T-helper 1 cell treated with Interleukin-12 subunit alpha and Interleukin-12 subunit beta and Interleukin-4 antibody, amounts not matched to agents 30 μg/mL and 1 μg/mL, for 36 hours (primary cell): ENCODE data around the gene VPS26B.
A peak's percentile ranks its signal among the peaks of the same experiment; 100 is the strongest.
"Not testable (repeated sequence)": the region's sequence is repeated elsewhere in the genome, so short reads cannot be mapped to it uniquely, and the experiment has no call there.

ENCODE experiments used
- H3K27ac Mint-ChIP-seq: one replicate; pipeline ENCODE4 v1.8.0; 2021; ENCODE audit warnings: mild to moderate bottlenecking, mixed read lengths
- H3K27me3 Mint-ChIP-seq: one replicate; pipeline ENCODE4 v1.8.0; 2021; ENCODE audit warnings: low read depth, mixed read lengths
- H3K36me3 Mint-ChIP-seq: one replicate; pipeline ENCODE4 v1.8.0; 2021; ENCODE audit warnings: low read depth, mixed read lengths
- H3K4me1 Mint-ChIP-seq: one replicate; pipeline ENCODE4 v1.8.0; 2021; ENCODE audit warnings: low read depth, mixed read lengths
- H3K4me3 Mint-ChIP-seq: one replicate; pipeline ENCODE4 v1.8.0; 2021; ENCODE audit warnings: mild to moderate bottlenecking, moderate library complexity, mixed read lengths
- H3K9me3 Mint-ChIP-seq: one replicate; pipeline ENCODE4 v1.8.0; 2021; ENCODE audit warnings: mixed read lengths

The VPS26B gene

DNA sequence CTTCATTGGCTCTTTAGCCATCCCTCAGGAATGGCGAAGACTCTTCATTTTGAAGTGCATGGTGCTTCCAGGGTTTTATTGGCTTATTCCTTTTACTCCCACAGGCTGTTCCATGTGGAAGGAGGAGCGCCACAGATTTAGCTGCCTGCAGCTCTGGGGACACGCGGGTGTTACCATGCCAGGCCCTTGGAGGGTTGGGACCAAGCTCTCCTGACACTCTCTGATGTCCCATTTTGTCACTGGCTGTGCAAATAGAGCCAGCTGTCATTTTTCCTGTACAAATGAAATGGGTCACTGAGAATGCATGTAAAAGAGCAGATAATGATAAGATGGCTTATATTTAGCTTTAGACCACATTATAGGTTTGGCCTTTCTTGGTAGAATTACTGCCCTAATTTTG is 19.4 kb downstream of the VPS26B start:
- Mint-ChIP-seq H3K36me3 (peaks cover 46% of the 10 kb centered on the region), H3K27ac (no peak overlapping the region), H3K9me3 (no peaks in the 10 kb centered on the region), H3K4me1 (peaks cover 2% of the 10 kb centered on the region), H3K27me3 (no peaks in the 10 kb centered on the region), H3K4me3 (no peak overlapping the region)

DNA sequence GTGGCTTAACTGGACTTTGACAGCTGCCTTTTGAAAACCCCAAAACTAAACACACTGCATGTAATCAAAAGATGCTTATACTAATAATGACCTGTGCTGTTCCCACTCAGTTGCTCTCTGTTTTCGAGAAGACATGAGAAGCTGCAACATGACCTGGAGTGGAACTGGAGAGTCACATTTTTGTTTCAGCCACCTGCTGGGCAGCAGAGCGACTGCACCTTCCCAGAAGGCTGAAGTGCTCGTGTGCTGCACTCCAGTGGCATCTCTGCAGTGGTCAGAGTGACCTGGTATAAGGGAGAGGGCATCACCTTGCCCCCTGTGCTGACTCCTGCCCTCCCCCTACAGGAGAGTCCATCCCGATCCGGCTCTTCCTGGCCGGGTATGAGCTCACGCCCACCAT is 20.1 kb downstream of the VPS26B start:
- Mint-ChIP-seq H3K4me1 (peaks cover 7% of the 10 kb centered on the region), H3K9me3 (no peaks in the 10 kb centered on the region), H3K4me3 (no peak overlapping the region), H3K27ac (no peak overlapping the region), H3K36me3 (peaks cover 49% of the 10 kb centered on the region), H3K27me3 (no peaks in the 10 kb centered on the region)

DNA sequence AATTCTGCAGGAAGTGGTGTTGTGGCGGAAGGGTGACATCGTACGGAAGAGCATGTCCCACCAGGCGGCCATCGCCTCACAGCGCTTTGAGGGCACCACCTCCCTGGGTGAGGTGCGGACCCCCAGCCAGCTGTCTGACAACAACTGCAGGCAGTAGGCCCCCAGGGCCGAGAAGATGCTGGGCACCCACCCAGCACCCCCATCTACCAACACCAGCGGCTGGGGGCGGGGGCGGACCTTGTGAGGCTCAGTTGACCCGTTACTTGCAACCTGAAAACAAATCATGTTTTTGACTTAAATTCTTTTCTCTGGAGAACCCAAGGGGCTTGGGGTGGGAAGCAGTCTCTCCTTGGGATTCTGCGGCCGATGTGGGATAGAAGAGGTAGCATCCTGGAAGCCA is 21.0 kb downstream of the VPS26B start:
- Mint-ChIP-seq H3K4me1 (peaks cover 7% of the 10 kb centered on the region), H3K9me3 (no peaks in the 10 kb centered on the region), H3K4me3 (no peak overlapping the region), H3K27me3 (no peaks in the 10 kb centered on the region), H3K27ac (no peak overlapping the region), H3K36me3 (peaks cover 44% of the 10 kb centered on the region)

DNA sequence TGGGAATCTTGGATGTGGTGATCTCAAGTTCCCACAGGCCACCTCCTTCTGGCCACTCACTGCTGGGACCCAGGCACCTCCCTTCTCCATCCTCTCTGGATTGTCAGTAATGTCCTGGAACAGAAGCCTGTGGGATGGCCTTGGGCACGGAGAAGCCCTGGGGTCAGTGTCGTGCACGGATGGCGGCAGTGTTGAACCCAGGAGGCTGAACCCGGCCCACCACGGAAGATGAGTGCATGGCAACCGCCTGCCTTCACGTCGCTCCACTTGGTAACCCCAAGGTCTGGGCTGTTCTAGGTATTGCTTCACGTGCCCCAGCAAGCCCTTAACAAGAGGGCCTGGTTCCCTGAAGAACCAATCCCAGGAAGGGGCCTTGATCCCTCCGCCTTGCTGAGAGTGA is 21.6 kb downstream of the VPS26B start:
- Mint-ChIP-seq H3K27ac (no peak overlapping the region), H3K9me3 (no peaks in the 10 kb centered on the region), H3K27me3 (no peaks in the 10 kb centered on the region), H3K4me1 (peaks cover 7% of the 10 kb centered on the region), H3K4me3 (no peak overlapping the region), H3K36me3 (peaks cover 44% of the 10 kb centered on the region)

DNA sequence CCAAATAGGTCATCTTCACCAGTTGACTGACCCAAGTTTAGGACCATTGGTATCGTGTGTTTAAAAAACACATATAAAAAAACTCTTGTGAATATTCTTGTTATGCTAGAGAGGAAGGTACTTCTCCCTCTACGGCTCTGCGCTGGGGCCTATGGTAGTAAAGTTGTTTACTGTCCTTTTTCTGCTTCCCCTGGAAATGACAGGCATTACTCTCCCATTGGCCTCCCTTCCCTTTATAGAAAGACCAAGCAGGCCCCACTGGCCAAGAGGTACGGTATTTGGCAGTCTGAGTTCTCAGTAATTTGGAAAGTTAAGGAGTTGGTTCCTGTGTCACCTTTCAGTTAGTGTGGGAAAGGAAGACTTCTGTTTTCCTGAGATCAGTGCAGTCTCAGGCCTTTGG is 22.2 kb downstream of the VPS26B start:
- H3K27ac Mint-ChIP-seq: no peak overlapping the region
- H3K4me1 Mint-ChIP-seq: peaks cover 8% of the 10 kb centered on the region
- no peak overlapping the region for H3K4me3 Mint-ChIP-seq
- H3K36me3 Mint-ChIP-seq: peaks cover 44% of the 10 kb centered on the region
- no peaks in the 10 kb centered on the region for H3K9me3 Mint-ChIP-seq
- no peaks in the 10 kb centered on the region for H3K27me3 Mint-ChIP-seq

DNA sequence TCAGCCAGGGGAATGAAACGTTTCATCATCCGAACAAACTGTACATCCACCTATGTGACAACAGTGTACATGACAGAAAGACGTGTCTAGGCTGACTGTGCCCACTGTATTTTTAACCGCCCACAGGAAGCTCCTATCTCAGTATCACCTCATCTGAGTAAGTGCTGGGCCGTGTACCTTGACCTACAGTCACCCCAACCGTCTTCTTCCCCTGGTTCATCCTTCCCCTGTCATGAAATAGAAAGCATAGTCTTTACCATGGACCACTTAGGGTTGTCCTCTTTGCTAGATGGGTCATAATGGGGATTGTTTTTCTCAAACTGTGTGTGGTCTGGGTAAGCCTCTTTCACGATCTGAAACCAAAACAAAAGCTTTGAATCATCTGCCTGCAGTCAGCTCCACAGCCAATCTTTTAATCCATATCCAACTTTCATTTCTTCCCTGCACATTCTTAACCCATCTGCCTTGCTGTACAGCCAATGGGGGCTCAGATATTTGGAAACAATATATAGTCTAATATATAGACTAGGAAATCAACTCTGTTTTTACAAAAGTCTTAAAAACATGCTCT is 24.5 kb downstream of the VPS26B start:
- no peak overlapping the region for H3K4me3 Mint-ChIP-seq

DNA sequence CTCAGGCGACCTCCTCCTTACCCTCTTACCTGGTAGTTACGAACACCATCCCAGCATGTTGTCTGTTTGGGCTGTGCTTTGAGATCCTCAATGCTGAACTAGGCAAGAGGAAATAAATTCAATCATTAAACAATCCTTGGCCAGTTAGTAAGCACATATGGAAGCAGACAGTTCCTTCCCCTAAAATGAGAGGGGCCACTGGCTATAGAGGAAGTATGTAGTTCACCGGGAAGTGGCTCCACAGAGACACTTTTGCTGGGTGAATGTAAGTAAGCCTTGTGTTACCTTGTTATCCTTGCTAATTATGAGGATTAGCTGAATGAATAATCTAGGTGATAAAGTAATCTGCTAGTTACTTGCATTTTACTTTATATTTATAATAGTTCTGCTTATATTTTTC is 25.8 kb downstream of the VPS26B start:
- no peaks in the 10 kb centered on the region for H3K27me3 Mint-ChIP-seq
- peaks cover 28% of the 10 kb centered on the region for H3K4me1 Mint-ChIP-seq
- H3K4me3 Mint-ChIP-seq: no peak overlapping the region
- H3K9me3 Mint-ChIP-seq: no peaks in the 10 kb centered on the region
- H3K36me3 Mint-ChIP-seq: peaks cover 21% of the 10 kb centered on the region
- no peak overlapping the region for H3K27ac Mint-ChIP-seq

More for the DNA sequence above, 24.5 kb downstream of the VPS26B start:
- no peaks in the 10 kb centered on the region for H3K27me3 Mint-ChIP-seq
- H3K4me1 Mint-ChIP-seq: peaks cover 17% of the 10 kb centered on the region
- no peaks in the 10 kb centered on the region for H3K9me3 Mint-ChIP-seq
- H3K27ac Mint-ChIP-seq: peak overlapping the region; percentile 38
- peaks cover 29% of the 10 kb centered on the region for H3K36me3 Mint-ChIP-seq

DNA sequence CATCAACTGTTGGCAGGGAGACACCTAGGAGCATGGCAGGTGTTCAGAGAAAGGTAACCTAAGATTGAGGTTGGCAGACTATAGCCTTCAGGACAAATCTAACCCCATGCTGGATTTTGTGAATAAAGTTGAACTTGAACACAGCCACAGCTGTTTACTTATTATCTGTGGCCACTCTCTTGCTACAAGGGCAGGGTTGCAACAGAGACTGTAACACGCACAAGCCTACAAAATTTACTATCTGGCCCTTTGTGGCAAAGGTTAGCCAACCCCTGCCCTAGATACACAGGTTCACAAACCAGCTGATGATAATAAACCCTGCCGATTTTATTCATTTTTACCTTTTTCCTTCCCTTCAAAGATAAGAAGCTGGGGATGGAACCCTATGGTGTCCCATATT is 26.2 kb downstream of the VPS26B start:
- Mint-ChIP-seq H3K27ac (no peak overlapping the region), H3K9me3 (no peaks in the 10 kb centered on the region), H3K27me3 (no peaks in the 10 kb centered on the region), H3K4me1 (peaks cover 30% of the 10 kb centered on the region), H3K4me3 (no peak overlapping the region), H3K36me3 (peaks cover 24% of the 10 kb centered on the region)

DNA sequence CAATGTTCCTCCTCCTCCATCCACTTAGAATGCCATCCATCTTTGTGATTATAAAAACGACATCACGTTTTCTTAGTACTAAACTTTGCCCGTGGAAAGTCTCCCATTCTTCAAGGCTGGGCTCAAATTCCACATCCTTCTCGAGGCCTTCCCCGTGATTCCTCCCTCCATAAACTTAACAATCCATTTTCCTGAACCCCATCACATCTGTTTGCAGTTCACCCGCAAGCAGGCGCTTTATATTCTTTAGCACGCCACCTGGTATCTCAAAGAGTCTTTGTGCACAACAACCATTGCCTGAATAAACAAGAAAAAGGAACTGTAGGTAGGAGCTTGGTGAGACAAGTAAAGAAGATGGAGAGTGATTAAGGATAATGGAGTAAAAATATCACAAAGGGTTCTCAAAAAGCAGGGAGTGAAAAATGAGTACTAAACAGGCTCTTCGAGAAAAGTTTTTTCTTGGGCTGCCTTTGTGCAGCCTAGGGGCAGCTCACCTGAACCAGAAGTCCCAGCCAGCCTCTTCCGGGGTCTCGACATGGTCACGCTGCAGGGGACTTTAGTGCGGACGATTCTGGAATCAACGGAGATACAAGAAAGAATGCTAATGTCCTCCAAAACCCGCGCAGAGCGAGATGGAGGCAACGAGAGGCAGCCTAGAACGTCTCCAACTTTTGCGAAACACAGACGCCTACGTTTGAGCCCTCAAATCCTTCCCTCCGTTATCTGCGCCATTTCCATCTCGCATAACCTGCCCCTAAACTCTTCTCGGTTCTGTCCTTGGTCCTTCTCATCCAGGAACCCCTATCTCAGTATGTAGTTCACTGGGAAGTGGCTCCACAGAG is 28.1 kb downstream of the VPS26B start:
- Mint-ChIP-seq H3K36me3 (peaks cover 15% of the 10 kb centered on the region), H3K27ac (peak overlapping the region; percentile 89), H3K4me1 (peaks cover 31% of the 10 kb centered on the region), H3K9me3 (no peaks in the 10 kb centered on the region), H3K4me3 (peak overlapping the region; percentile 98), H3K27me3 (no peaks in the 10 kb centered on the region)

DNA sequence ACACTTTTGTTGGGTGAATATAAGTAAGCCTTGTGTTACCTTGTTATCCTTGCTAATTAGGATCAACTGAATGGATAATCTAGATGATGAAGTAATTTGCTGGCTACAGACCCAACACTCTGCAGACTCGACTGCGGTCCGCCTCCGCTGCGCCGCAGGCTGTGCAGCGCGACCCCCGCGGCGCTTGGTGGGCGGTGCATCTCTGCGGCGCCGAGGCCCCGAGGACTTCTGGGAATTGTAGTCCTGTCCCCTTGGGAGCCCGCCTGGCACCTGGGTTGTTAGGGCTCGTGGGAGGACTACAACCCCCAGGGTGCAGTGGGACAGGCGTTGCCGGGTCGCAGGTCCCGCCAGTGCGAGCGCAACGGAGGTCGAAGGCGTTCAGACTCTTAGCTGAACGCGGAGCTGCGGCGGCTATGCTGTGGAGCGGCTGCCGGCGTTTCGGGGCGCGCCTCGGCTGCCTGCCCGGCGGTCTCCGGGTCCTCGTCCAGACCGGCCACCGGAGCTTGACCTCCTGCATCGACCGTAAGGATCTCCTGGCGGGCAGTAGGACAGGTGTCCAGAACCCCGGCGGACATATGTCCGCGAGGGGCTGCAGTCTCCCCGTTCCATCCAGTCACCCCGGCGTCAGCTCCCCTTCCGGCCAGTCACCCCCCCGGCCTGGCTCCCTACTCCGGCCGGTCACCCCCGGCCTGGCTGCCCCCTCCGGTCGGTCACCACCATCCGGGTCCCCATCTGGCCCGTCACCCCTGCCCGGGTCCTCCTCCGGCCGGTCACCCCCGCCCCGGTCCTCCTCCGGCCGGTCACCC is 28.9 kb downstream of the VPS26B start, which contains the start of the genes ACAD8 and THYN1:
Gene ACAD8, plus strand, starts transcription at position 381 of the 806 bp plus-strand sequence. Its CDS starts 33 bp downstream, at position 414.
Gene THYN1, minus strand, starts transcription at position 165 of the 806 bp plus-strand sequence. CDS start 470 bp downstream, outside the sequence.
- peak within 1 kb of the TSS; percentile 89 for H3K27ac Mint-ChIP-seq
- peaks cover 11% of the 10 kb centered on the region for H3K36me3 Mint-ChIP-seq
- H3K9me3 Mint-ChIP-seq: no peaks in the 10 kb centered on the region
- no peaks in the 10 kb centered on the region for H3K27me3 Mint-ChIP-seq
- H3K4me1 Mint-ChIP-seq: peaks cover 31% of the 10 kb centered on the region
- peak within 1 kb of the TSS; percentile 98 for H3K4me3 Mint-ChIP-seq

DNA sequence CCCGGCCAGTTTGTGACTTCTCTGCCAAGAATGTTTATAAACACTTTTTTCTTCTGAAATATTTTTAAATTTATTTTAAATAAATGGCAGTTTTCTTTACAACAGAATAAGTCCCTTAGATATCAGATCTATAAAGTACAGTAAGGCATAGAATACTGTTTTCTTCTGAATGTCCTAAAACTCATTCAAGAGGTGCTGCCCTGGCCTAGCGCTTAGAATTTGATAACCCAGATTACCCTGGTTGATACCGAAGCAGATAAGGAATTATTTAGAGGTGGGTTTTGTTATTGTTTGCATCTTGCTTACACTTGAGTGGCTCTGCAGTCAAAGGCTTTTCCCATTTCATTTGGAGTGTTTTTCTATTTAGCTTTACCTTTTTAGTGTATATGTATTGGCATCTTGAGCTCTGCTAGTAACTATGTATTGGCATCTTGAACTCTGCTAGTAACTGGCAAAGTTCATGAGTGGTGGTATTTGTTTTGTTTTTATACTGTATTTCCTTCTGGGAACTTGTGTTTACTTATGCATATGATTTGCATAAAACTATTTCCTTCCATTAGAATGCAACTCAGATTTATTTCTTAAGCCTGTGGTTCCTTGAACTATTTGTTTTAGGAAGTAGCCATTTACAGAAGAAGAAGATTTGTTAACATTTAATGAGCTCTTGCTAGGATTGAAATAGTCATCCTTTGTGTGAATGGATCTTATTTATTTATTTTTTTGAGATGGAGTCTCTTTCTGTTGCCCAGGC is 30.1 kb downstream of the VPS26B start:
- H3K9me3 Mint-ChIP-seq: no peaks in the 10 kb centered on the region
- H3K36me3 Mint-ChIP-seq: peaks cover 10% of the 10 kb centered on the region
- H3K27ac Mint-ChIP-seq: peak overlapping the region; percentile 34
- no peaks in the 10 kb centered on the region for H3K27me3 Mint-ChIP-seq
- peaks cover 31% of the 10 kb centered on the region for H3K4me1 Mint-ChIP-seq
- H3K4me3 Mint-ChIP-seq: peak overlapping the region; percentile 98

DNA sequence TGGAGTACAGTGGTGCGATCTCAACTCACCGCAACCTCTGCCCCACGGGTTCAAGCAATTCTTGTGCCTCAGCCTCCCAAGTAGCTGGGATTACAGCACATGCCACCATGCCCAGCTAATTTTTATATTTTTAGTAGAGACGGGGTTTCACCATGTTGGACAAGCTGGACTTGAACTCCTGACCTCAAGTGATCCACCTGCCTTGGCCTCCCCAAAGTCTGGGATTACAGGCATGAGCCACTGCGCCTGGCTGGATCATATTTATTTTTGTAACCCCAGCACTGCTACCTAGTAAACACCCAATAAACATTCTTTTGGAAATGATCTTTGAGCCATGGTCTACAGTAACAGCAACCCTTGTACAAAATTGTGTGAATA is 30.7 kb downstream of the VPS26B start:
- Mint-ChIP-seq H3K4me1 (peaks cover 31% of the 10 kb centered on the region), H3K4me3 (peak overlapping the region; percentile 57), H3K36me3 (peaks cover 14% of the 10 kb centered on the region)
- H3K9me3 Mint-ChIP-seq, H3K27ac Mint-ChIP-seq, H3K27me3 Mint-ChIP-seq: not testable (repeated sequence)

DNA sequence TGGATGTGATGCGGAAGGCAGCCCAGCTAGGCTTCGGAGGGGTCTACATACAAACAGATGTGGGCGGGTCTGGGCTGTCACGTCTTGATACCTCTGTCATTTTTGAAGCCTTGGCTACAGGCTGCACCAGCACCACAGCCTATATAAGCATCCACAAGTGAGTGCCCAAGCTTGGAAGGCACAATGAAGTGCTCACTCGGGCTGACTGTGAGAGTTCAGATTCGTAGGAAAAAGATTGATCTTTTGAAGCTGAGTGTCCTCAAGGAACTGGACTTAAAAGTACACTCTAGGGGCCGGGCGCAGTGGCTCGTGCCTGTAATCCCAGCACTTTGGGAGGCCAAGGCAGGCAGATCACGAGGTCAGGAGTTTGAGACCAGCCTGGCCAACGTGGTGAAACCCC is 32.6 kb downstream of the VPS26B start:
- Mint-ChIP-seq H3K36me3 (peaks cover 19% of the 10 kb centered on the region), H3K27ac (no peak overlapping the region), H3K4me1 (peaks cover 32% of the 10 kb centered on the region), H3K9me3 (no peaks in the 10 kb centered on the region), H3K4me3 (no peak overlapping the region), H3K27me3 (no peaks in the 10 kb centered on the region)

DNA sequence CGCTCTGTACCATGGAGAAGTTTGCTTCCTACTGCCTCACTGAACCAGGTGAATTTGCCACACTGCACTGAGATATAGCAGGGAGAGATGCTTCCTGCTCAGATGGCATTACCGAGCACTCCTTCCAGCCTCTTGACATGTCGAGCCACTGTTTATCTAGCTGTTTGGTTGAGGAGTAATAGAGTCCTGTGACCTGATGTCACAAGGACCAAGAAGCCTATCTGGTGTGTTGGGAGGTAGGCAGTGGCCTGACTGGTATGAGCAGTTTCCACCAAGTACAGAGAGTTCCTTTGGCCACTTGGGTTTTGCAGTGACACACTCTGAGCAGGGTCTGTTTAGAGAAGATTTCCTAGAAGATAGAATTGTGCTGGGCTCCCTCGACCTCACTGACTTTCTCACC is 34.1 kb downstream of the VPS26B start:
- Mint-ChIP-seq H3K36me3 (peaks cover 21% of the 10 kb centered on the region), H3K27ac (no peak overlapping the region), H3K4me3 (no peak overlapping the region), H3K4me1 (peaks cover 30% of the 10 kb centered on the region), H3K9me3 (no peaks in the 10 kb centered on the region), H3K27me3 (no peaks in the 10 kb centered on the region)
